Neural progenitor cell (in vitro differentiated cells): ENCODE data around the gene BGN. TPM values are rescaled to one million over a fixed set of nuclear protein-coding genes. Genes with fewer than 3 reads are reported as not detected.

ENCODE experiments used
- DNase-seq: peaks from one replicate; pipeline ENCODE4 v3.0.0-alpha.2; 2016; ENCODE audit warnings: low spot score
- H2AFZ ChIP-seq: fragments of 200-600 bp; sonication (generic); replicated peaks from 2 replicates; pipeline ENCODE4 v1.6.1; 2016; ENCODE audit warnings: antibody characterized with exemption
- H3F3A ChIP-seq: fragments of 200-600 bp; sonication (generic); 2 replicates; pipeline ENCODE4 v1.6.1; 2016; ENCODE audit warnings: antibody characterized with exemption, low read depth
- H3K27ac ChIP-seq: fragments of 200-600 bp; sonication (generic); 2 replicates; pipeline ENCODE4 v1.5.1; 2016; ENCODE audit warnings: mild to moderate bottlenecking
- H3K27me3 ChIP-seq: fragments of 200-600 bp; sonication (generic); 2 replicates; pipeline ENCODE4 v1.6.1; 2016; ENCODE audit warnings: mild to moderate bottlenecking, moderate library complexity
- H3K36me3 ChIP-seq: fragments of 200-600 bp; sonication (generic); 2 replicates; pipeline ENCODE4 v1.5.1; 2016
- H3K4me1 ChIP-seq: fragments of 200-600 bp; sonication (generic); 2 replicates; pipeline ENCODE4 v1.6.1; 2016; ENCODE audit warnings: mixed run types
- H3K4me2 ChIP-seq: fragments of 200-600 bp; sonication (generic); 2 replicates; pipeline ENCODE4 v1.6.1; 2016
- H3K4me3 ChIP-seq: fragments of 200-600 bp; sonication (generic); 2 replicates; pipeline ENCODE4 v1.5.1; 2016
- H3K79me2 ChIP-seq: fragments of 200-600 bp; sonication (generic); 2 replicates; pipeline ENCODE4 v1.6.1; 2016; ENCODE audit warnings: low read depth
- H3K9ac ChIP-seq: fragments of 200-600 bp; sonication (generic); 2 replicates; pipeline ENCODE4 v1.6.1; 2016
- H3K9me3 ChIP-seq: fragments of 200-600 bp; sonication (generic); 2 replicates; pipeline ENCODE4 v1.5.1; 2016; ENCODE audit warnings: low read depth
- H4K20me1 ChIP-seq: fragments of 200-600 bp; sonication (generic); 2 replicates; pipeline ENCODE4 v1.6.1; 2016; ENCODE audit warnings: low read depth
- H3K27ac Mint-ChIP-seq: 3 replicates; pipeline ENCODE4 v1.8.0; 2021; ENCODE audit warnings: mixed read lengths
- H3K27me3 Mint-ChIP-seq: 2 replicates; pipeline ENCODE4 v1.8.0; 2022; ENCODE audit warnings: low read depth, mild to moderate bottlenecking, inconsistent platforms, moderate library complexity, mixed read lengths; ENCODE audit not compliant: insufficient read depth
- H3K36me3 Mint-ChIP-seq: 3 replicates; pipeline ENCODE4 v1.8.0; 2021; ENCODE audit warnings: mixed read lengths
- H3K4me1 Mint-ChIP-seq: 3 replicates; pipeline ENCODE4 v1.8.0; 2021; ENCODE audit warnings: mixed read lengths
- H3K4me3 Mint-ChIP-seq: 3 replicates; pipeline ENCODE4 v1.8.0; 2021; ENCODE audit warnings: mild to moderate bottlenecking, moderate library complexity, mixed read lengths
- H3K9me3 Mint-ChIP-seq: 3 replicates; pipeline ENCODE4 v1.8.0; 2020; ENCODE audit warnings: mixed read lengths
- CTCF ChIP-seq: fragments of 200-600 bp; sonication (generic); IDR thresholded peaks from 2 replicates; pipeline ENCODE4 v1.5.1; 2017; ENCODE audit warnings: antibody characterized with exemption, mild to moderate bottlenecking
- EZH2 ChIP-seq: fragments of 200-600 bp; sonication (generic); IDR thresholded peaks from 2 replicates; pipeline ENCODE4 v1.6.1; 2017; ENCODE audit warnings: antibody characterized with exemption, mild to moderate bottlenecking, moderate library complexity
- EZH2phosphoT487 ChIP-seq: fragments of 200-600 bp; sonication (generic); IDR thresholded peaks from 2 replicates; pipeline ENCODE4 v1.6.1; 2017; ENCODE audit warnings: antibody characterized with exemption
- total RNA-seq: library from RNA; depleted of rRNA; stranded (reverse); fragments of >200 nt; gene quantifications from 2 replicates; pipeline ENCODE4 v1.2.3, GENCODE V29; 2015; ENCODE audit warnings: low replicate concordance

The BGN gene
- total RNA-seq, 1 donor from 2014 or later: not detected

- Histone ChIP-seq H3K4me1 (no peaks in the 10 kb centered on the region), H2AFZ (no peak overlapping the region), H3K9me3 (no peaks in the 10 kb centered on the region), H3K27ac (no peak overlapping the region), H3K79me2 (no peaks in the 10 kb centered on the region), H3K27me3 (no peaks in the 10 kb centered on the region), H3F3A (no peaks in the 10 kb centered on the region), H3K36me3 (no peaks in the 10 kb centered on the region), H3K4me3 (no peak overlapping the region), H4K20me1 (no peaks in the 10 kb centered on the region), H3K9ac (no peak overlapping the region), H3K4me2 (no peak overlapping the region)
- H3K4me1 Mint-ChIP-seq: no peaks in the 10 kb centered on the region
- peaks cover 25% of the 10 kb centered on the region for H3K9me3 Mint-ChIP-seq
- TF ChIP-seq CTCF (no peak), EZH2phosphoT487 (no peak)
- peaks cover 7% of the 10 kb centered on the region for H3K36me3 Mint-ChIP-seq
- no peaks in the 10 kb centered on the region for H3K27me3 Mint-ChIP-seq
- H3K27ac Mint-ChIP-seq: no peak overlapping the region
- no peak overlapping the region for H3K4me3 Mint-ChIP-seq
- no peak for DNase-seq
Observed at GRCh38 chrX:153464116-153464515, 30.7 kb upstream of the BGN start.

- Histone ChIP-seq H3K27me3 (no peaks in the 10 kb centered on the region), H3K9ac (no peak overlapping the region), H3K4me2 (no peak overlapping the region), H3K9me3 (no peaks in the 10 kb centered on the region), H3K36me3 (no peaks in the 10 kb centered on the region), H4K20me1 (peaks cover 7% of the 10 kb centered on the region), H2AFZ (no peak overlapping the region), H3K79me2 (no peaks in the 10 kb centered on the region), H3F3A (no peaks in the 10 kb centered on the region), H3K27ac (no peak overlapping the region), H3K4me1 (no peaks in the 10 kb centered on the region), H3K4me3 (no peak overlapping the region)
- no peak for DNase-seq
- Mint-ChIP-seq H3K4me3 (no peak overlapping the region), H3K27ac (no peak overlapping the region), H3K36me3 (peaks cover 3% of the 10 kb centered on the region), H3K4me1 (no peaks in the 10 kb centered on the region), H3K9me3 (peaks cover 25% of the 10 kb centered on the region), H3K27me3 (peaks cover 2% of the 10 kb centered on the region)
- TF ChIP-seq EZH2: no peak
Observed at GRCh38 chrX:153465691-153466380, 28.9 kb upstream of the BGN start.

GRCh38 chrX:153468008-153468580 lies 26.7 kb upstream of the BGN start:
- TF ChIP-seq EZH2: no peak
- TF ChIP-seq EZH2phosphoT487: no peak
- no peak for TF ChIP-seq CTCF
- Histone ChIP-seq H3K27ac (no peak overlapping the region), H4K20me1 (peaks cover 7% of the 10 kb centered on the region), H3K9ac (no peak overlapping the region), H3K9me3 (no peaks in the 10 kb centered on the region), H3K4me1 (no peaks in the 10 kb centered on the region), H3K27me3 (no peaks in the 10 kb centered on the region), H3F3A (no peaks in the 10 kb centered on the region), H3K4me3 (no peak overlapping the region), H2AFZ (no peak overlapping the region), H3K79me2 (no peaks in the 10 kb centered on the region), H3K4me2 (no peak overlapping the region), H3K36me3 (no peaks in the 10 kb centered on the region)
- Mint-ChIP-seq H3K27me3 (peaks cover 2% of the 10 kb centered on the region), H3K4me1 (no peaks in the 10 kb centered on the region), H3K36me3 (peaks cover 1% of the 10 kb centered on the region), H3K27ac (no peak overlapping the region), H3K9me3 (peaks cover 29% of the 10 kb centered on the region), H3K4me3 (no peak overlapping the region)
- no peak for DNase-seq

- no peak overlapping the region for H3K27ac Mint-ChIP-seq
- no peak overlapping the region for H3K27ac ChIP-seq
- no peaks in the 10 kb centered on the region for H3K9me3 ChIP-seq
- no peaks in the 10 kb centered on the region for H3K36me3 ChIP-seq
- H3K4me3 ChIP-seq: peak overlapping the region; percentile 82
- peak overlapping the region; percentile 45 for H3K9ac ChIP-seq
- H3K4me2 ChIP-seq: peak overlapping the region; percentile 81
- H3K27me3 ChIP-seq: peaks cover 6% of the 10 kb centered on the region
- H2AFZ ChIP-seq: peak overlapping the region; percentile 63
- H3K4me1 Mint-ChIP-seq: no peaks in the 10 kb centered on the region
- peaks cover 7% of the 10 kb centered on the region for H4K20me1 ChIP-seq
- H3K4me1 ChIP-seq: no peaks in the 10 kb centered on the region
- peaks cover 4% of the 10 kb centered on the region for H3K27me3 Mint-ChIP-seq
- peaks cover 20% of the 10 kb centered on the region for H3K9me3 Mint-ChIP-seq
- no peaks in the 10 kb centered on the region for H3K79me2 ChIP-seq
- H3K4me3 Mint-ChIP-seq: peak overlapping the region; percentile 86
- DNase-seq: peak; percentile 66
- no peaks in the 10 kb centered on the region for H3K36me3 Mint-ChIP-seq
- TF ChIP-seq CTCF (peak; percentile 13), EZH2phosphoT487 (no peak)
- H3F3A ChIP-seq: no peaks in the 10 kb centered on the region
Observed at GRCh38 chrX:153469811-153470410, 24.9 kb upstream of the BGN start.
